ENCODE data around the gene GARNL3. TPM values are rescaled to one million over a fixed set of nuclear protein-coding genes. Genes with fewer than 3 reads are reported as not detected.

GARNL3 gene
- total and polyA plus RNA-seq, 2 donors (not counting 1 experiment from before 2014, with no cell fraction given), result 1.5 to 12.6 TPM

DNA sequence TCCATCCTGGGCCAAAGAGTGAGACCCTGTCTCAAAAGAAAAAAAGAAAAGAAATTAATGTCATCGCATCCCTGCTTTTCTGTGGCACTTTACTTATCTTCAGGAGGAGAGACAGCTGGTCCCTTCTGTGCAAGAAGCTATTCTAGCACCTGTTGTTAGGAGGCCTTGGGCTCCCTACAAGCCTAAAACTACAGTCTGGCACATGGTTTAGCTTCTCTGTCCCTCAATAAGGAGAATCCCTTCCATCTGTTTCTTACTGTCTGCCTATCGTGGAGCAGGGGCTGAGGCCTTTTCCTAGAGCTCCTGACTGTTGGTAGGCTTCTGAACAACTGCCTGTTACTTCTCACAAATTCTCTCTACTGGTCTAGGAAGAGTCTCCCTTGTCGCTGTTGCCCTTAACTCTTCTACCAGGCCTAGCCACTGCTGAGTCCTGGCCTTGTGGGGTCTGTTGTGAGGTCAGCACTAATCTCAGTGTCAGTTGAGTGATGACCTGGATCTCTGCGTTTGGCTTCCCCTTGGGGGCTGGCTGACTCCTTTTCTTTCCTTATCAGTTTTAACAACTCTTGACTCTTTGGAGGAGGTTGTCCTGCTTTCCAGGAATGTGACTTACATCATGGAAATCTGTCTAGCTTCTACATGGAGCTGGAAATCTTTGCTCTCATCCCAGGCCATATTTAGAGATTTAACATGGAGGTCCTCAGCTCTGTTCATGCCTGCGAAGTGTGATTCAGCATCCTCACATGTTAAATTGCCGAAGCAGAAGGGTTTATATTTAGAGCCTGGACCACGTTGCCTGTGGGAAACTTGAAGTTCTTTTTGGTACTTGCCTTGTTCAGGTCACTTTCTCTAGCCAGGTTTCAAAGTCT, 5.7 kb upstream of the GARNL3 start:
- H3K4me1 Mint-ChIP-seq, result no peaks in the 10 kb centered on the region
- no peak overlapping the region for H3K27ac ChIP-seq (ENCODE audit: low read length in 2 of 2)
- no peaks in the 10 kb centered on the region for H3K27me3 Mint-ChIP-seq
- no peak overlapping the region for H3K27ac Mint-ChIP-seq
- TF ChIP-seq EZH2 (IDR thresholded peaks at IDR 0.05; ENCODE audit: borderline replicate concordance, insufficient read depth, low read depth, low read length, poor library complexity, severe bottlenecking), result no peak
- TF ChIP-seq, protein P1, sequence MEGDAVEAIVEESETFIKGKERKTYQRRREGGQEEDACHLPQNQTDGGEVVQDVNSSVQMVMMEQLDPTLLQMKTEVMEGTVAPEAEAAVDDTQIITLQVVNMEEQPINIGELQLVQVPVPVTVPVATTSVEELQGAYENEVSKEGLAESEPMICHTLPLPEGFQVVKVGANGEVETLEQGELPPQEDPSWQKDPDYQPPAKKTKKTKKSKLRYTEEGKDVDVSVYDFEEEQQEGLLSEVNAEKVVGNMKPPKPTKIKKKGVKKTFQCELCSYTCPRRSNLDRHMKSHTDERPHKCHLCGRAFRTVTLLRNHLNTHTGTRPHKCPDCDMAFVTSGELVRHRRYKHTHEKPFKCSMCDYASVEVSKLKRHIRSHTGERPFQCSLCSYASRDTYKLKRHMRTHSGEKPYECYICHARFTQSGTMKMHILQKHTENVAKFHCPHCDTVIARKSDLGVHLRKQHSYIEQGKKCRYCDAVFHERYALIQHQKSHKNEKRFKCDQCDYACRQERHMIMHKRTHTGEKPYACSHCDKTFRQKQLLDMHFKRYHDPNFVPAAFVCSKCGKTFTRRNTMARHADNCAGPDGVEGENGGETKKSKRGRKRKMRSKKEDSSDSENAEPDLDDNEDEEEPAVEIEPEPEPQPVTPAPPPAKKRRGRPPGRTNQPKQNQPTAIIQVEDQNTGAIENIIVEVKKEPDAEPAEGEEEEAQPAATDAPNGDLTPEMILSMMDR (IDR thresholded peaks at IDR 0.05), result no peak
- no peaks in the 10 kb centered on the region for H3K9me3 ChIP-seq (ENCODE audit: control extremely low read depth in 1 of 3, control insufficient read depth in 2 of 3, insufficient read depth in 1 of 3, low read length in 2 of 3)
- H3K9ac ChIP-seq (ENCODE audit: low read length), result no peak overlapping the region
- 95% methylated on average over 5 of the region's 7 CpGs for WGBS (ENCODE audit: insufficient coverage)
- H3K4me2 ChIP-seq (replicated peaks; ENCODE audit: low read depth, low read length, poor library complexity, severe bottlenecking), result no peak overlapping the region
- ChIA-PET CTCF (no interaction called here), POLR2A (no interaction called here)
- no peak overlapping the region for H2AFZ ChIP-seq (ENCODE audit: insufficient read depth, low read depth, low read length, poor library complexity, severe bottlenecking)
- no peak overlapping the region for H3K4me3 Mint-ChIP-seq
- no peaks in the 10 kb centered on the region for H3K79me2 ChIP-seq (ENCODE audit: control insufficient read depth, insufficient read depth, low read length)
- intact Hi-C loops (cut with micrococcal nuclease), result no loop called here
- H3K4me3 ChIP-seq (ENCODE audit: control extremely low read depth in 1 of 5, extremely low read depth in 1 of 5, insufficient read depth in 1 of 5, low read depth in 2 of 5, low read length in 4 of 5), result no peak overlapping the region
- DNase-seq, result no peak
- no peaks in the 10 kb centered on the region for H3K27me3 ChIP-seq (replicated peaks in 1 of 4; ENCODE audit: control extremely low read depth in 1 of 4, control insufficient read depth in 3 of 4, insufficient read depth in 4 of 4, low read length in 3 of 4)
- H4K20me1 ChIP-seq (ENCODE audit: control insufficient read depth, insufficient read depth, low read length, poor library complexity, severe bottlenecking), result no peaks in the 10 kb centered on the region
- no peaks in the 10 kb centered on the region for H3K36me3 ChIP-seq (replicated peaks in 1 of 2; ENCODE audit: control extremely low read depth in 1 of 2, control insufficient read depth in 1 of 2, extremely low read depth in 1 of 2, insufficient read depth in 2 of 2, low read length in 1 of 2)
- H3K9me3 Mint-ChIP-seq (ENCODE audit: insufficient read depth), result no peaks in the 10 kb centered on the region
- no peaks in the 10 kb centered on the region for H3K4me1 ChIP-seq (ENCODE audit: control insufficient read depth in 2 of 2, insufficient read depth in 2 of 2, low read length in 2 of 2)
- no peak for ATAC-seq (ENCODE audit: low read depth)

DNA sequence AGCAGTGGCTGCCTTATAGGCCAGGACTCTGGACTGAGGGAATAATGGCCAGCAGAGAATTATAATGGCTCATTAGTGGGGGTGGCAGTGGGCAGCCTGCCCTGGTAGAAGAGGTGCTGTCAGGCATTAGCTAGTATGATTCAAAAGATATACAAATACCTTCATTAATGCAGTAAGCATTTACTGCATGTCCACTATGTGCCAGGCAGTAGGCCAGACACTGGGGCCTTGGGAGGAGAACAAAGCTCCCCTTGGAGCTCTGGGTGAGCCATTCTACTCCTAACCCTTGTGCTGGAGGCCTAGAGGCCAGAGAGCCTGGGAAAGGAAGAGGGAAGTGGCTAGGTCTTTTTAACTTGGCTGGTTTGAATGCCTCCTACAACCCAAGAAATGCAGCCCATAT, 2.0 kb upstream of the GARNL3 start:
- Mint-ChIP-seq H3K27me3 (no peaks in the 10 kb centered on the region), H3K27ac (no peak overlapping the region), H3K9me3 (ENCODE audit: insufficient read depth) (no peaks in the 10 kb centered on the region), H3K4me1 (no peaks in the 10 kb centered on the region), H3K4me3 (no peak overlapping the region)
- TF ChIP-seq, protein P1 (IDR thresholded peaks at IDR 0.05), result no peak
- TF ChIP-seq EZH2 (IDR thresholded peaks at IDR 0.05; ENCODE audit: borderline replicate concordance, insufficient read depth, low read depth, low read length, poor library complexity, severe bottlenecking), result no peak
- Histone ChIP-seq H3K27ac (ENCODE audit: low read length in 2 of 2) (no peak overlapping the region), H3K79me2 (ENCODE audit: control insufficient read depth, insufficient read depth, low read length) (no peaks in the 10 kb centered on the region), H3K9ac (ENCODE audit: low read length) (no peak overlapping the region), H3K36me3 (replicated peaks in 1 of 2; ENCODE audit: control extremely low read depth in 1 of 2, control insufficient read depth in 1 of 2, extremely low read depth in 1 of 2, insufficient read depth in 2 of 2, low read length in 1 of 2) (no peaks in the 10 kb centered on the region), H3K4me3 (ENCODE audit: control extremely low read depth in 1 of 5, extremely low read depth in 1 of 5, insufficient read depth in 1 of 5, low read depth in 2 of 5, low read length in 4 of 5) (no peak overlapping the region), H3K4me1 (ENCODE audit: control insufficient read depth in 2 of 2, insufficient read depth in 2 of 2, low read length in 2 of 2) (no peaks in the 10 kb centered on the region), H3K4me2 (replicated peaks; ENCODE audit: low read depth, low read length, poor library complexity, severe bottlenecking) (no peak overlapping the region), H3K9me3 (ENCODE audit: control extremely low read depth in 1 of 3, control insufficient read depth in 2 of 3, insufficient read depth in 1 of 3, low read length in 2 of 3) (no peaks in the 10 kb centered on the region), H4K20me1 (ENCODE audit: control insufficient read depth, insufficient read depth, low read length, poor library complexity, severe bottlenecking) (no peaks in the 10 kb centered on the region), H3K27me3 (replicated peaks in 1 of 4; ENCODE audit: control extremely low read depth in 1 of 4, control insufficient read depth in 3 of 4, insufficient read depth in 4 of 4, low read length in 3 of 4) (no peaks in the 10 kb centered on the region), H2AFZ (ENCODE audit: insufficient read depth, low read depth, low read length, poor library complexity, severe bottlenecking) (no peak overlapping the region)
- DNase-seq (no peak), ATAC-seq (ENCODE audit: low read depth) (no peak)
- POLR2A ChIA-PET, result no interaction called here
- intact Hi-C loops (cut with micrococcal nuclease), result no loop called here
- CTCF ChIA-PET, result no interaction called here
